Right atrium auricular region (tissue), 2 donors: Measurements from ENCODE around the gene NMNAT3. TPM values are rescaled to one million over a fixed set of nuclear protein-coding genes. Genes with fewer than 3 reads are reported as not detected.

ENCODE experiments used
- DNase-seq: peaks from one replicate; pipeline ENCODE4 v3.0.0-alpha.2; 2019; ENCODE audit warnings: low spot score
- H3K27ac ChIP-seq, 2 donors: fragments of 200-600 bp; sonication (generic); 1 replicate in 1 of 2; 2 replicates in 1 of 2; pipeline ENCODE4 v1.5.1; 2016 to 2019
- H3K27me3 ChIP-seq, 2 donors: fragments of 200-600 bp; sonication (generic); one replicate each; pipeline versions ENCODE4 v1.5.1 to v1.6.0; 2017 to 2019
- H3K36me3 ChIP-seq: fragments of 200-600 bp; sonication (generic); one replicate; pipeline ENCODE4 v1.5.1; 2016
- H3K4me1 ChIP-seq, 2 donors: fragments of 200-600 bp; sonication (generic); one replicate each; pipeline versions ENCODE4 v1.5.1 to v1.6.0; 2017 to 2019
- H3K4me3 ChIP-seq, 2 donors: fragments of 200-600 bp; sonication (generic); 1 replicate in 1 of 2; 2 replicates in 1 of 2; pipeline ENCODE4 v1.5.1; 2017 to 2019; ENCODE audit warnings: mild to moderate bottlenecking in 1 of 2, moderate library complexity in 1 of 2
- H3K9me3 ChIP-seq, 2 donors: fragments of 200-600 bp; sonication (generic); one replicate each; pipeline ENCODE4 v1.5.1; 2019
- total RNA-seq, 2 donors: library from RNA; depleted of rRNA; stranded (reverse); fragments of >200 nt; gene quantifications; one replicate each; pipeline ENCODE4 v1.1.0, GENCODE V29; 2016
- TF ChIP-seq, protein P1 (sequence below), 2 donors: fragments of 200-600 bp; sonication (generic); IDR thresholded peaks; one replicate each; pipeline ENCODE4 v1.5.1; 2019; ENCODE audit warnings: antibody characterized with exemption in 2 of 2

Gene NMNAT3
- total RNA-seq, 2 donors from 2014 or later = 11.0 to 23.4 TPM

DNA sequence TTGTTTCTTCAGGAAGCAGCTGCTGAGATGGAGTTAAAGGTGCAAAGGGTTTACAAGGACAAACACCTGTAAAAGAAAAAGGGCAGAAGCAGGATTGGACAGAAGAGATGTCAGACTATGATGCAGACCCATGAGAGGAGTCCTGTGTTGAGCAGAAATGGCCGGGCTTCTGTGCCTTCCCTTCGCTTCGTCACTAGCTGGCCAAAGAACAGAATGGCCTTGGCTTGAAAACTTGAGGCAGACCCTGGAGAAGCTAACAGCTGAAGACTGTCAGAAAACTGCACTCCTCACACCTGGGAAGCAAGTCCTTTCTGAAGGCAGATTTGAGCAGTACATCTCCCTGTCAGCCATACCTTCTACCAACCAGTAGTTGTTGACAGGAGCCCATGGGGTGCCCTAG, 8.4 kb upstream of the NMNAT3 start:
- no peak for DNase-seq

DNA sequence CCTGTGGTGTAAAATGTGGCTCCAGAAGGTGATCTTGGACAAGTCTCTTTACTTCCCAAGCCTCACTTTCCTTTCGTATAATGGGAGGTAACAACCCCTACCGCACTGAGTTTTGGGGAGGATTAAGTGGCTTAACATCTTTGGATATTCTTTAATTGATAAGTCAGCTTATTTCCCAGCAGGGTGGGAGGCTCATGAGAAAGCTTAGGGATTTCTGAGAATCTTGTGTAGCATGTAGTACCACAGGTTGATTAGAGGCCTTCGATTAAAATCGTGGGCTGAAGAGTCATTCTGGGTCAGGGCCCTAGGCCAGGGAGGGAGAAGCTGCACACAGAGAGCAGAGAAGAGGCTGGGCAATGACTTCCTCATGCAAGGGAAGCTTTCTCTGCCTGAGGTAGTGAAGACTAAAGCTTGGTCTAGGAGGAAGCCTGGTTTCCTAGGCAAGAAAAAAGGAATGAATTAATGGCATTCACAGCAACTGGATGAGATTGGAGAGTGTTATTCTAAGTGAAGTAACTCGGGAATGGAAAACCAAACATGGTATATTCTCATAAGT, 1.5 kb upstream of the NMNAT3 start:
- H3K36me3 ChIP-seq = no peaks in the 10 kb centered on the region
- no peak for DNase-seq
- no peak overlapping the region for H3K27ac ChIP-seq
- peaks cover 0 to 16% of the 10 kb centered on the region in 2 donors for H3K4me1 ChIP-seq
- H3K27me3 ChIP-seq = no peaks in the 10 kb centered on the region
- TF ChIP-seq, protein P1, sequence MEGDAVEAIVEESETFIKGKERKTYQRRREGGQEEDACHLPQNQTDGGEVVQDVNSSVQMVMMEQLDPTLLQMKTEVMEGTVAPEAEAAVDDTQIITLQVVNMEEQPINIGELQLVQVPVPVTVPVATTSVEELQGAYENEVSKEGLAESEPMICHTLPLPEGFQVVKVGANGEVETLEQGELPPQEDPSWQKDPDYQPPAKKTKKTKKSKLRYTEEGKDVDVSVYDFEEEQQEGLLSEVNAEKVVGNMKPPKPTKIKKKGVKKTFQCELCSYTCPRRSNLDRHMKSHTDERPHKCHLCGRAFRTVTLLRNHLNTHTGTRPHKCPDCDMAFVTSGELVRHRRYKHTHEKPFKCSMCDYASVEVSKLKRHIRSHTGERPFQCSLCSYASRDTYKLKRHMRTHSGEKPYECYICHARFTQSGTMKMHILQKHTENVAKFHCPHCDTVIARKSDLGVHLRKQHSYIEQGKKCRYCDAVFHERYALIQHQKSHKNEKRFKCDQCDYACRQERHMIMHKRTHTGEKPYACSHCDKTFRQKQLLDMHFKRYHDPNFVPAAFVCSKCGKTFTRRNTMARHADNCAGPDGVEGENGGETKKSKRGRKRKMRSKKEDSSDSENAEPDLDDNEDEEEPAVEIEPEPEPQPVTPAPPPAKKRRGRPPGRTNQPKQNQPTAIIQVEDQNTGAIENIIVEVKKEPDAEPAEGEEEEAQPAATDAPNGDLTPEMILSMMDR (IDR thresholded peaks at IDR 0.05) = no peak
- H3K4me3 ChIP-seq = no peak overlapping the region
- no peaks in the 10 kb centered on the region for H3K9me3 ChIP-seq

More for the DNA sequence above, 8.4 kb upstream of the NMNAT3 start:
- H3K9me3 ChIP-seq = no peaks in the 10 kb centered on the region
- H3K27ac ChIP-seq = no peak overlapping the region
- no peaks in the 10 kb centered on the region for H3K27me3 ChIP-seq
- H3K36me3 ChIP-seq = no peaks in the 10 kb centered on the region
- peaks cover 0 to 3% of the 10 kb centered on the region in 2 donors for H3K4me1 ChIP-seq
- H3K4me3 ChIP-seq = no peak overlapping the region
- TF ChIP-seq, protein P1 (IDR thresholded peaks at IDR 0.05) = no peak

DNA sequence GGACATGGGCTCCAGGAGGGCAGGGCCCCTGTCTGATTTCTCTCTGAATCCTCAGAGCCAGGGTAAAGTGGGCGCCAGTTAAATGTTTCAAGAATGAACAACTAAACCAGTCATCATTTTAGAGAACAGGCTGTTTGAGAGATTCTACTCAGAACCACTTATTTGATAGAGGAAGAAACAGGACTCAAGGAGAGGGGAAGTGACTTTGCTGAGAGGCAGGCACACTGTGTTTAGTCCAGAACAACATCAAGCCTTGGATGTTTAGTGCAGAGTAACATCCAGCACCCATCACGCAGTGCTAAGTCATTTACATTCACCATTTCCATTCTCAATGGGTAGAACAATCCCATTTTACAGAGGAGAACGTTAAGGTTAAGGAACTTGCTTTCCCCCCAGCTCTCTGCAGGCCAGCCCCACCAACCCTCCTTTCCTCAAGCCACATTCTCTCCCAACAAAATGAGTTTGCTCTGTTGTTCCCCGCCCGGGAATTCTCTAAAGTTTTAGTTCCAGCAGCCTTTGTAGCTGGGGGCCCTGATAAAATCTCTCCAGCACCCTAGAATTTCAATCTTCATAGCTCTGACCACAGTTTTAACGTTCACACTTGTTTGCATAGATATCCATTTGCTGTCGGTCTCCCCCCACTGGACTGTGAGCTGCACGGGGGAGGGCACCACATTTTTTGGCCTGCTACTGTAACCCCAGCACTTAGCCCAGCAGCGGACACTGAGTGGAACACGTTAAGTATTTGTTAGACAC, 962 bp downstream of the NMNAT3 start:
- TF ChIP-seq, protein P1 (IDR thresholded peaks at IDR 0.05) = no peak
- peak overlapping the region; percentile 83 to 87 for H3K27ac ChIP-seq
- no peaks in the 10 kb centered on the region for H3K36me3 ChIP-seq
- no peak for DNase-seq
- H3K4me1 ChIP-seq = peaks cover 0 to 16% of the 10 kb centered on the region in 2 donors
- H3K9me3 ChIP-seq = no peaks in the 10 kb centered on the region
- H3K27me3 ChIP-seq = no peaks in the 10 kb centered on the region
- peak overlapping the region; percentile 62 to 90 for H3K4me3 ChIP-seq

DNA sequence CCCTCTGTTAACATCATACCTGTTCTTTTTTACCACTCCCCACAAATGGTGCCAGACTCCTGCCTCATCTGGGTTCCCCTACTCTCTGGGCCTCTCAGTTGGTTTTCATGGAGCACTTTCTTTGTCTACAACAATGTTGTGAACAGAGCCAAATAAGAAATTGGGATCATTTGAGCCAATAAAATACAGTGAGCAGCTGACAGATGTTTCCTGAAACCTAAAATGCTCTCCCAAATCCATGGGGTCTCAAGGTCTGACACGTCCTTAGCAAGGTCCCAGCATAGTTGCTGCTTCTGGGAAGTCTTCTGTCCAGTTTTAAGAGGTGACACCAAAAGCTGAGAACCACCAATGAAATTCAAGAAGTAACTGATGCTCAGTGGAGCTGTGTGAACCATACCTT, 1.7 kb downstream of the NMNAT3 start:
- H3K36me3 ChIP-seq = no peaks in the 10 kb centered on the region
- DNase-seq = no peak
- TF ChIP-seq, protein P1 (IDR thresholded peaks at IDR 0.05) = no peak
- H3K4me1 ChIP-seq = peaks cover 0 to 16% of the 10 kb centered on the region in 2 donors
- H3K4me3 ChIP-seq = no peak overlapping the region
- no peaks in the 10 kb centered on the region for H3K9me3 ChIP-seq
- H3K27ac ChIP-seq = no peak overlapping the region
- no peaks in the 10 kb centered on the region for H3K27me3 ChIP-seq

DNA sequence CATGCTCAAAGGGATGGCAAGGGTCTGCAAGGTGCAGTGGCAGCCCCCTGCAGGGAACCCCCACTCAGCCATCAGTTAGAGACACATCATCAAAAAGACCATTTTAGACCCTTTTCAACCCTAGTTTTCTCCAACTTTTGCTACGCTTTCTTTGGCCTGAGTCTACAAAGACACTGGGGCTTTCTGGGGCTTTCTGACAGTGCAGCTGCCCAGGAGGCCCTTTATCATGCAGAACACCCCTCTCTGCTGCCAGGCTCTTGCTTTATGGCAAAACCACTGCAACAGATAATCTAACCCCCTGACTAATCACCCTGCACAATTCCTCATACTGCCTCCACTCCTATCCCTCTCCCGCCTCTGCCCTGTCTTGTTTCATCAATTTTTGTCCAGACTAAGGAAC, 2.4 kb downstream of the NMNAT3 start:
- Histone ChIP-seq H3K36me3 (no peaks in the 10 kb centered on the region), H3K4me3 (no peak overlapping the region), H3K27me3 (no peaks in the 10 kb centered on the region), H3K27ac (no peak overlapping the region), H3K4me1 (peaks cover 0 to 16% of the 10 kb centered on the region in 2 donors), H3K9me3 (no peaks in the 10 kb centered on the region)
- TF ChIP-seq, protein P1 (IDR thresholded peaks at IDR 0.05) = no peak
- no peak for DNase-seq
